Measurements from ENCODE around the gene PMPCA. TPM values are rescaled to one million over a fixed set of nuclear protein-coding genes. Genes with fewer than 3 reads are reported as not detected.

Gene PMPCA
- total and polyA plus RNA-seq, 2 of the 8 experiments (the other 6 are each of a cell fraction or from before 2014, with no cell fraction given), result 60.0 to 88.2 TPM

- H3K56ac ChIP-seq (replicated peaks; ENCODE audit: insufficient read length, low read depth, low read length), result no peak overlapping the region
- no peak overlapping the region for H2AK5ac ChIP-seq (ENCODE audit: low read depth, low read length)
- H3K27ac ChIP-seq (ENCODE audit: low read depth, low read length), result no peak overlapping the region
- H3K23me2 ChIP-seq (ENCODE audit: low read depth, low read length), result peaks cover 9% of the 10 kb centered on the region
- H3K79me2 ChIP-seq (ENCODE audit: control insufficient read depth in 1 of 2, insufficient read depth in 2 of 2, low read length in 2 of 2), result peaks cover 11 to 53% of the 10 kb centered on the region in 2 experiments
- no peak overlapping the region for H3K23ac ChIP-seq (ENCODE audit: insufficient read length)
- no peak overlapping the region for H3K18ac ChIP-seq (ENCODE audit: extremely low read depth, low read length)
- H2BK20ac ChIP-seq (ENCODE audit: low read length), result no peak overlapping the region
- FAIRE-seq, result no peak
- no peaks in the 10 kb centered on the region for H3K9me3 ChIP-seq (ENCODE audit: insufficient read depth in 2 of 2, low read depth in 1 of 2, low read length in 1 of 2)
- H3K4me2 ChIP-seq (ENCODE audit: insufficient read depth in 1 of 2, low read depth in 2 of 2, low read length in 2 of 2), result peak overlapping the region; percentile 68 to 92
- H3K27me3 ChIP-seq (replicated peaks in 1 of 4; ENCODE audit: control insufficient read depth in 3 of 4, extremely low read depth in 1 of 4, insufficient read depth in 3 of 4, low read length in 3 of 4), result no peaks in the 10 kb centered on the region
- ChIA-PET CTCF (ENCODE audit: partially characterized antibody) (interaction anchor here (1.5 to 1.8 kb wide), 2 partner anchors 74 to 77 kb away, joined by 3 to 4 read pairs; no protein-coding TSS in a partner anchor), POLR2A (ENCODE audit: partially characterized antibody) (interaction anchor here (0.7 to 8.0 kb wide), 6 partner anchors 13 to 68 kb away, joined by 3 to 123 read pairs (median 4); partner anchors contain the start of gene SNAPC4)
- DNase-seq (ENCODE audit: low read depth in 1 of 2, low spot score in 2 of 2), result no peak
- H2BK12ac ChIP-seq (ENCODE audit: low read depth, low read length), result no peak overlapping the region; the same call in 1 of the 2 replicates
- no peak overlapping the region for H2BK120ac ChIP-seq (replicated peaks; ENCODE audit: low read depth, low read length)
- H4K91ac ChIP-seq (replicated peaks; ENCODE audit: insufficient read length, low read length), result no peak overlapping the region
- no peak overlapping the region; the same call in 1 of the 2 replicates for H4K8ac ChIP-seq (ENCODE audit: extremely low read depth, insufficient read depth, low read length)
- no peak overlapping the region for H2BK15ac ChIP-seq (ENCODE audit: low read length)
- H3K4me3 ChIP-seq (ENCODE audit: extremely low read depth in 1 of 4, insufficient read depth in 2 of 4, low read depth in 3 of 4, low read length in 4 of 4), result peak overlapping the region; percentile 87 to 93 (median 92)
- H2AFZ ChIP-seq (ENCODE audit: low read length), result no peak overlapping the region
- peak overlapping the region in 2 of 4 experiments; percentile 78 to 92; a peak in 3 of 7 replicates for H3K9ac ChIP-seq (replicated peaks in 1 of 4; ENCODE audit: extremely low read depth in 1 of 4, low read depth in 3 of 4, low read length in 3 of 4)
- no peak overlapping the region for H3K14ac ChIP-seq (ENCODE audit: insufficient read length)
- H3K4me1 ChIP-seq (replicated peaks in 1 of 4; ENCODE audit: control insufficient read depth in 3 of 4, insufficient read depth in 4 of 4, low read length in 3 of 4), result peaks cover 0 to 3% (median 3%) of the 10 kb centered on the region in 4 experiments; a peak in 4 of 7 replicates
- no peak overlapping the region for H3K4ac ChIP-seq (replicated peaks; ENCODE audit: insufficient read length, low read depth, low read length)
- 88% methylated on average over 4 of the region's 4 CpGs; no CpG with 5 or more reads in 1 of the 2 experiments for WGBS, 2 experiments (ENCODE audit: extremely low coverage in 1 of 2, insufficient coverage in 1 of 2, insufficient read length in 1 of 2, insufficient replicate concordance in 2 of 2, low coverage in 1 of 2, low lambda C conversion rate in 2 of 2, missing lambda C conversion rate in 1 of 2)
- no peak for TF ChIP-seq SP4 (IDR thresholded peaks at IDR 0.05; ENCODE audit: low read length)
- no peak for TF ChIP-seq SRF (IDR thresholded peaks at IDR 0.05; ENCODE audit: low read depth, low read length)
- TF ChIP-seq SIRT6 (IDR thresholded peaks at IDR 0.05; ENCODE audit: low read length), result no peak
- no peak for TF ChIP-seq SIN3A (conservative IDR thresholded peaks at IDR 0.05 in 1 of 2, IDR thresholded peaks at IDR 0.05 in 1 of 2; ENCODE audit: low read depth in 1 of 2, low read length in 2 of 2)
- TF ChIP-seq BCL11A (IDR thresholded peaks at IDR 0.05; ENCODE audit: low read depth in 2 of 2, low read length in 2 of 2), result no peak
- H3K36me3 ChIP-seq (ENCODE audit: control insufficient read depth in 2 of 4, insufficient read depth in 4 of 4, low read length in 3 of 4), result peaks cover 24 to 44% (median 35%) of the 10 kb centered on the region in 4 experiments
- H4K20me1 ChIP-seq (replicated peaks in 1 of 2; ENCODE audit: control insufficient read depth in 1 of 2, insufficient read depth in 2 of 2, low read length in 2 of 2), result peaks cover 17 to 18% of the 10 kb centered on the region in 2 experiments
- H2BK5ac ChIP-seq (ENCODE audit: low read depth, low read length), result 0 out of 2 replicates have a peak overlapping the region, but pooled peaks have one; percentile 24
- H4K5ac ChIP-seq (ENCODE audit: insufficient read length, low read depth, low read length), result no peak overlapping the region
- peaks cover 21% of the 10 kb centered on the region for H3K79me1 ChIP-seq (ENCODE audit: low read depth, low read length)
These were observed 920 bp downstream of the PMPCA start for GRCh38 chr9:136411378-136411777.

Data from H1 (cell line).